ENCODE measurements around the gene BIRC5.

Gene BIRC5

DNA sequence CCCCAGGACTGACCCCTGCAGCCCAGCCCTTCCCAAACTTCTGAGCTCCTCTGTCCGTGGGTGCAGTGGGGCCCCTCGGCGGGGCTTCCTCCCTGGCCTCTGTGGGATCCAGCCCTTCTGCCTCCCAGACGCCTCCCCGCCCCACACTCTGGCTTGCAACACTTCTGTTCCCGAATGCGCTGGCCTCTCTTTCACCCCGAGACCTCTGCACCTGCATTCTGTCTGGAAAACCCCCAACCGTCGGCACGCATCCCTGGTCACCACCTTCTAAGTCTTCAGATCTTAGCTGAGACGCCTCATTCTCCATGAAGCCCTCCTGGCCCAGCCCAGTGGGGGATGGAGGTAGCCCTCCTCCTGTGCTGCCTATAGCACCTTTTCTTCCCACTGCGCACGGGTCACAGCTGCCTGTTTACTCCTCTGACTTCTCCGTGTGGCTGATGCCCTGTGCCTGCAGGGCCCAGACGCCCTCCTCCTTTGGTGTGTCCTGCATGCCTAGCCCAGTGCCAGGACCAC, 43.8 kb downstream of the BIRC5 start:
- Histone ChIP-seq H3K9me2 (replicated peaks; ENCODE audit: low read depth, low read length) (no peaks in the 10 kb centered on the region), H3K4me1 (ENCODE audit: insufficient read depth, low read length, poor library complexity, severe bottlenecking) (peaks cover 29% of the 10 kb centered on the region), H3K4me2 (ENCODE audit: low read depth, low read length, poor library complexity, severe bottlenecking) (peak overlapping the region; percentile 41), H4K20me1 (ENCODE audit: insufficient read depth, low read length, poor library complexity, severe bottlenecking) (no peaks in the 10 kb centered on the region), H3K9ac (ENCODE audit: low read depth, low read length, poor library complexity, severe bottlenecking) (peak overlapping the region; percentile 54), H3K27me3 (ENCODE audit: insufficient read depth, low read length, poor library complexity, severe bottlenecking) (no peaks in the 10 kb centered on the region), H3K36me3 (ENCODE audit: insufficient read depth, low read length) (no peaks in the 10 kb centered on the region), H3K79me2 (ENCODE audit: insufficient read depth, low read length) (no peaks in the 10 kb centered on the region), H3K9me3 (ENCODE audit: insufficient read depth, low read depth, low read length) (no peaks in the 10 kb centered on the region), H3K4me3 (ENCODE audit: low read length, poor library complexity, severe bottlenecking) (peak overlapping the region; percentile 42), H3F3A (ENCODE audit: low read depth) (0 out of 2 replicates have a peak, but pooled peaks cover 5% of the 10 kb centered on the region), H2AFZ (ENCODE audit: low read length) (0 out of 2 replicates have a peak overlapping the region, but pooled peaks have one; percentile 51)
- TF ChIP-seq, protein P1, sequence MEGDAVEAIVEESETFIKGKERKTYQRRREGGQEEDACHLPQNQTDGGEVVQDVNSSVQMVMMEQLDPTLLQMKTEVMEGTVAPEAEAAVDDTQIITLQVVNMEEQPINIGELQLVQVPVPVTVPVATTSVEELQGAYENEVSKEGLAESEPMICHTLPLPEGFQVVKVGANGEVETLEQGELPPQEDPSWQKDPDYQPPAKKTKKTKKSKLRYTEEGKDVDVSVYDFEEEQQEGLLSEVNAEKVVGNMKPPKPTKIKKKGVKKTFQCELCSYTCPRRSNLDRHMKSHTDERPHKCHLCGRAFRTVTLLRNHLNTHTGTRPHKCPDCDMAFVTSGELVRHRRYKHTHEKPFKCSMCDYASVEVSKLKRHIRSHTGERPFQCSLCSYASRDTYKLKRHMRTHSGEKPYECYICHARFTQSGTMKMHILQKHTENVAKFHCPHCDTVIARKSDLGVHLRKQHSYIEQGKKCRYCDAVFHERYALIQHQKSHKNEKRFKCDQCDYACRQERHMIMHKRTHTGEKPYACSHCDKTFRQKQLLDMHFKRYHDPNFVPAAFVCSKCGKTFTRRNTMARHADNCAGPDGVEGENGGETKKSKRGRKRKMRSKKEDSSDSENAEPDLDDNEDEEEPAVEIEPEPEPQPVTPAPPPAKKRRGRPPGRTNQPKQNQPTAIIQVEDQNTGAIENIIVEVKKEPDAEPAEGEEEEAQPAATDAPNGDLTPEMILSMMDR (conservative IDR thresholded peaks at IDR 0.05; ENCODE audit: low read length): no peak
- TF ChIP-seq EZH2phosphoT487 (IDR thresholded peaks at IDR 0.05; ENCODE audit: borderline replicate concordance): no peak

DNA sequence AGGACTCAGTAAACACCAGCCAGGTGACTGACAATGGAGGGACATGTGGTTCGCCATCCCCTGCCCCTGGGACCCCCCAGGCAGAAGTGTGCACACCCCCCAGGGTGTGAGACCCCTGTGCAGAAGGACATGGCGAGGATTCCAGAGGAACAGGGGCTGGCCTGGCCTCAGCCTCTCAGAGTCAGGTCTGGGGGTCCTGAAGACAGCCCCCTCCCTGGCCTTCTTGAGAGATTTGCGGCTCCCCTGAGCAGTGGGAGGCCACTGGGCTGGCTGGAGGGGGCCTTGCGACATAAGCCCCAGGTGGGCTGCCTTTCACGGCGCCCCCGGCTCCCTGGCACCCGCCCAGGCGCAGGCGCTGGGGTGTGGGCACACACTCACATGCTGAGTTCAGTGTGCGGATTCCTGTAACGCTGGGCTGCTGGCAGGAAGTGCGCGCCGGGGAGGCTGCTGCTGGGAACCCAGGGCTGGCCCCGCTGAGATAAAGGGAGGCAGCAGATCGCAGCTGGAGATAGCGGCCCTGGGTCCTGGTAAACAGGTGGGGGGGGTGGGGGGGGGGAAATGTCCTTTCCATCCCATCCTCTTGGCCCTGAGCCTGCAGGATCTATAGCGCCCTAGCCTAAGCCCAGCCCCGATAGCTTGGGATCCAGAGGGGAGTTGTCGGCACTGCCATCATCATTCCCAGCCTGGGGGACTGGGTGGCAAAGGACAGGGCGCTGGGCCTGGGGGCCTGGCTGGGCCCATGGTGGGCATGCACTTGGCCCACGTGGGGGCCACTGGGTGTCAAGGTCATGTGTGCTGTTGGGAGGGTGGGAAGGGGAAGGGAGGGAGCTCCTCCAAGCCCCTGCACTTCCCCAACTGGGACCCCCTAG, 44.5 kb downstream of the BIRC5 start:
- H3K79me2 ChIP-seq (ENCODE audit: insufficient read depth, low read length): no peaks in the 10 kb centered on the region
- H3K27me3 ChIP-seq (ENCODE audit: insufficient read depth, low read length, poor library complexity, severe bottlenecking): no peaks in the 10 kb centered on the region

DNA sequence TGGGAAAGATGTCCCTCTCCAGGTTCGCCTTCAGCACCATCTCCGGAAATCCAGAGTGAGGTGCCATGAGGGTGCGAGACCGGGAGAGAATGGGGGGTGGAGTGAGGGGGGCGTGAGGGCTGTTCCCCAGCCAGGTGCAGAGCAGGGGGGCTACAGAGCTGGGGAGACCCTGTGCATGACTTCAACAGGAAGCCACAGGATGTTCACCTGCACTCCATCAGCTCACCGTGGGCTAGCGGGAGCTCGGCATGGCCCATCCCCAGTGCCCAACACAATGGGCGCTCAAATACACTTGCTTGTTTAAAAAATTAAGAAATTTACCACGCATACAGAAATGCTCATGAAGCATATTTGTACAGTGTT, 45.1 kb downstream of the BIRC5 start:
- TF ChIP-seq EZH2phosphoT487 (IDR thresholded peaks at IDR 0.05; ENCODE audit: borderline replicate concordance): no peak
- Histone ChIP-seq H3K9ac (ENCODE audit: low read depth, low read length, poor library complexity, severe bottlenecking) (peak overlapping the region; percentile 46), H3K4me3 (ENCODE audit: low read length, poor library complexity, severe bottlenecking) (peak overlapping the region; percentile 35), H3K4me1 (ENCODE audit: insufficient read depth, low read length, poor library complexity, severe bottlenecking) (peaks cover 20% of the 10 kb centered on the region), H2AFZ (ENCODE audit: low read length) (no peak overlapping the region), H4K20me1 (ENCODE audit: insufficient read depth, low read length, poor library complexity, severe bottlenecking) (no peaks in the 10 kb centered on the region), H3K4me2 (ENCODE audit: low read depth, low read length, poor library complexity, severe bottlenecking) (peak overlapping the region; percentile 41), H3F3A (ENCODE audit: low read depth) (no peaks in the 10 kb centered on the region), H3K36me3 (ENCODE audit: insufficient read depth, low read length) (no peaks in the 10 kb centered on the region), H3K79me2 (ENCODE audit: insufficient read depth, low read length) (no peaks in the 10 kb centered on the region), H3K9me3 (ENCODE audit: insufficient read depth, low read depth, low read length) (no peaks in the 10 kb centered on the region), H3K9me2 (replicated peaks; ENCODE audit: low read depth, low read length) (no peaks in the 10 kb centered on the region), H3K27me3 (ENCODE audit: insufficient read depth, low read length, poor library complexity, severe bottlenecking) (no peaks in the 10 kb centered on the region)

More for the DNA sequence above, 44.5 kb downstream of the BIRC5 start:
- no peaks in the 10 kb centered on the region for H3K36me3 ChIP-seq (ENCODE audit: insufficient read depth, low read length)
- no peaks in the 10 kb centered on the region for H3F3A ChIP-seq (ENCODE audit: low read depth)
- H3K4me2 ChIP-seq (ENCODE audit: low read depth, low read length, poor library complexity, severe bottlenecking): peak overlapping the region; percentile 41
- H3K4me3 ChIP-seq (ENCODE audit: low read length, poor library complexity, severe bottlenecking): peak overlapping the region; percentile 42
- peak overlapping the region; percentile 54 for H3K9ac ChIP-seq (ENCODE audit: low read depth, low read length, poor library complexity, severe bottlenecking)
- no peaks in the 10 kb centered on the region for H3K9me2 ChIP-seq (replicated peaks; ENCODE audit: low read depth, low read length)
- H2AFZ ChIP-seq (ENCODE audit: low read length): peak overlapping the region; percentile 51; the same call in 1 of the 2 replicates
- H3K4me1 ChIP-seq (ENCODE audit: insufficient read depth, low read length, poor library complexity, severe bottlenecking): peaks cover 25% of the 10 kb centered on the region
- H4K20me1 ChIP-seq (ENCODE audit: insufficient read depth, low read length, poor library complexity, severe bottlenecking): no peaks in the 10 kb centered on the region
- no peak for TF ChIP-seq EZH2phosphoT487 (IDR thresholded peaks at IDR 0.05; ENCODE audit: borderline replicate concordance)
- TF ChIP-seq, protein P1 (conservative IDR thresholded peaks at IDR 0.05; ENCODE audit: low read length): no peak
- no peaks in the 10 kb centered on the region for H3K9me3 ChIP-seq (ENCODE audit: insufficient read depth, low read depth, low read length)
